Pancreas (tissue), 10 donors: Measurements from ENCODE around the gene DIP2C. TPM values are rescaled to one million over a fixed set of nuclear protein-coding genes. Genes with fewer than 3 reads are reported as not detected.
A peak's percentile ranks its signal among the peaks of the same experiment; 100 is the strongest.
"Not testable (repeated sequence)": the region's sequence is repeated elsewhere in the genome, so short reads cannot be mapped to it uniquely, and the experiment has no call there.

ENCODE experiments used
- ATAC-seq, 4 donors: fragments of 200-7000 bp; cut with Tn5 transposase; one replicate each; pipeline versions ENCODE4 v1.8.0 to v1.9.1; 2020; ENCODE audit warnings: mild to moderate bottlenecking in 4 of 4, moderate library complexity in 4 of 4
- DNase-seq, 6 donors: peaks; one replicate each; pipeline ENCODE4 v3.0.0-alpha.2; 2020
- FAIRE-seq: peaks from 2 replicates; lab custom pipeline; 2012; peaks lifted over from hg19 to GRCh38; lab: Jason Lieb, UNC
- H3K27ac ChIP-seq, 4 donors: fragments of 200-600 bp; sonication (generic); 1 replicate in 3 of 4; 2 replicates in 1 of 4; pipeline versions ENCODE4 v1.5.0 to v1.8.0; 2020
- H3K27me3 ChIP-seq, 4 donors: fragments of 200-600 bp; one replicate each; pipeline ENCODE4 v1.8.0; 2021
- H3K36me3 ChIP-seq, 3 donors: fragments of 200-600 bp; sonication (generic) in 1 of 3; one replicate each; pipeline versions ENCODE4 v1.5.0 to v1.8.0; 2020 to 2021
- H3K4me1 ChIP-seq, 3 donors: fragments of 200-600 bp; one replicate each; pipeline ENCODE4 v1.8.0; 2021
- H3K4me3 ChIP-seq, 4 donors: fragments of 200-600 bp; sonication (generic) in 2 of 4; one replicate each; pipeline versions ENCODE4 v1.5.0 to v1.8.0; 2020 to 2021
- H3K9me3 ChIP-seq, 4 donors: fragments of 200-600 bp; one replicate each; pipeline ENCODE4 v1.8.0; 2021
- WGBS, 2 donors: extraction: QIAGEN DNeasy Blood & Tissue Kit; methylation state at CpG; one replicate each; pipeline ENCODE4 v1.1.7; 2013; 5-methylcytosine and 5-hydroxymethylcytosine counted together
- intact Hi-C, 3 donors: fragments of 100-400 bp; cut with DNase I; formaldehyde crosslinking; loops; one replicate each; pipeline versions ENCODE4 v1.11.1 to v1.14.2; 2022
- polyA plus RNA-seq, 2 donors: library from polyadenylated mRNA; stranded (reverse); fragments of 200-250 nt; gene quantifications; one replicate each; pipeline ENCODE4 v1.2.3, GENCODE V29; 2013
- total RNA-seq, 6 donors: library from RNA; stranded (reverse); fragmentation: NEBNext Ultra II Directional in 4 of 6; extraction: Animal tissue kit (Norgen Biotek cat#: 25700) in 4 of 6; gene quantifications; one replicate each; pipeline versions ENCODE4 v1.2.1 to v1.2.4, GENCODE V29; 2021 to 2023
- TF ChIP-seq, protein P1 (sequence below), 4 donors: fragments of 200-600 bp; sonication (generic) in 3 of 4; IDR thresholded peaks; one replicate each; pipeline versions ENCODE4 v1.5.0 to v1.8.0; 2021; ENCODE audit warnings: antibody characterized with exemption in 4 of 4
- donor health status: healthy with polysubstance abuse.
- donor health status: DM: no; HTN: no; CAD: no; lungs with moderate emphysema.
- donor health status: DM: no; HTN: no; CAD: no.
- donor health status: control.
- donor health status: control.
- donor health status: Bipolar disorder and iron deficiency.
- donor health status: DM: yes; HTN: yes; CAD: no.
- donor health status: DM: no; HTN: no; CAD: no.
- donor health status: DM: no; HTN: no; CAD: no.
- donor health status: DM: yes; HTN: yes; CAD: no.

DIP2C gene
- total and polyA plus RNA-seq, 8 donors, result 4.3 to 11.8 (median 7.3) TPM

- Histone ChIP-seq H3K9me3 (no peaks in the 10 kb centered on the region), H3K27ac (no peak overlapping the region), H3K36me3 (no peaks in the 10 kb centered on the region), H3K4me3 (no peak overlapping the region), H3K4me1 (peaks cover 0 to 10% (median 3%) of the 10 kb centered on the region in 3 donors), H3K27me3 (no peaks in the 10 kb centered on the region)
- intact Hi-C loops, result no loop called here
- TF ChIP-seq, protein P1, sequence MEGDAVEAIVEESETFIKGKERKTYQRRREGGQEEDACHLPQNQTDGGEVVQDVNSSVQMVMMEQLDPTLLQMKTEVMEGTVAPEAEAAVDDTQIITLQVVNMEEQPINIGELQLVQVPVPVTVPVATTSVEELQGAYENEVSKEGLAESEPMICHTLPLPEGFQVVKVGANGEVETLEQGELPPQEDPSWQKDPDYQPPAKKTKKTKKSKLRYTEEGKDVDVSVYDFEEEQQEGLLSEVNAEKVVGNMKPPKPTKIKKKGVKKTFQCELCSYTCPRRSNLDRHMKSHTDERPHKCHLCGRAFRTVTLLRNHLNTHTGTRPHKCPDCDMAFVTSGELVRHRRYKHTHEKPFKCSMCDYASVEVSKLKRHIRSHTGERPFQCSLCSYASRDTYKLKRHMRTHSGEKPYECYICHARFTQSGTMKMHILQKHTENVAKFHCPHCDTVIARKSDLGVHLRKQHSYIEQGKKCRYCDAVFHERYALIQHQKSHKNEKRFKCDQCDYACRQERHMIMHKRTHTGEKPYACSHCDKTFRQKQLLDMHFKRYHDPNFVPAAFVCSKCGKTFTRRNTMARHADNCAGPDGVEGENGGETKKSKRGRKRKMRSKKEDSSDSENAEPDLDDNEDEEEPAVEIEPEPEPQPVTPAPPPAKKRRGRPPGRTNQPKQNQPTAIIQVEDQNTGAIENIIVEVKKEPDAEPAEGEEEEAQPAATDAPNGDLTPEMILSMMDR (IDR thresholded peaks at IDR 0.05), result no peak
- WGBS, 2 donors, result 87 to 96% methylated on average over 18 to 25 of the region's 25 CpGs
- FAIRE-seq, result no peak
- DNase-seq, result peak in 1 of 6 donors; percentile 36
- ATAC-seq, result no peak
Observed at GRCh38 chr10:635088-635861, 54.2 kb downstream of the DIP2C start.

DNA sequence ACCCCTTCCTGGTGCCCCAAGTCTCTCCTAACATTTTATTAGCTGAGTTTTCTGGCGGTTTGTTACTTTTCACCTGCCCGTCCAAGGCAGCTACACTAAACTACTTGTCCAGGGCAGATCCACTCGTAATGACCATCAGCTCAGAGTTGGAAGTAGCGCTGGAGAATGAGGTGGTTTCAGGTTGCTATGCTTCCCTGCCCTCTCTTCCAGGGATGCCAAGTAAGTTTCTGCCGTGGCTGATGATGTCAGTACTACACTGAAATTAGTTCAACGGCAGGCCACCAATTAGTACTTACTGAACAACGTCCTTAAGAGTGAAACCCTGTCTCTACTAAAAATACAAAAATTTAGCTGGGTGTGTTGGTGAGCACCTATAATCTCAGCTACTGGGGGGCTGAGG lies 55.2 kb downstream of the DIP2C start:
- DNase-seq, result no peak
- Histone ChIP-seq H3K9me3 (no peaks in the 10 kb centered on the region), H3K4me3 (no peak overlapping the region), H3K27me3 (no peaks in the 10 kb centered on the region), H3K36me3 (no peaks in the 10 kb centered on the region), H3K4me1 (peaks cover 0 to 10% (median 3%) of the 10 kb centered on the region in 3 donors), H3K27ac (peak overlapping the region in 3 of 4 donors; percentile 10 to 39 (median 28))
- peak in 2 of 4 donors; percentile 11 to 32 for ATAC-seq
- TF ChIP-seq, protein P1 (IDR thresholded peaks at IDR 0.05), result no peak
- intact Hi-C loops, result no loop called here
- 62 to 72% methylated on average over 7 of the region's 7 CpGs for WGBS, 2 donors
- FAIRE-seq, result no peak

- H3K9me3 ChIP-seq, result no peaks in the 10 kb centered on the region
- ATAC-seq (peak; percentile 12 to 58 (median 50)), DNase-seq (peak in 1 of 6 donors; percentile 66), FAIRE-seq (no peak)
- no peak overlapping the region for H3K4me3 ChIP-seq
- no peaks in the 10 kb centered on the region for H3K27me3 ChIP-seq
- H3K36me3 ChIP-seq, result no peaks in the 10 kb centered on the region
- peaks cover 0 to 10% (median 3%) of the 10 kb centered on the region in 3 donors for H3K4me1 ChIP-seq
- 62 to 66% methylated on average over 39 of the region's 39 CpGs for WGBS, 2 donors
- H3K27ac ChIP-seq, result peak overlapping the region in 3 of 4 donors; percentile 10 to 39 (median 28)
- TF ChIP-seq, protein P1 (IDR thresholded peaks at IDR 0.05), result no peak
- intact Hi-C loops, result no loop called here
Observed at GRCh38 chr10:633279-634245, 55.9 kb downstream of the DIP2C start.

DNA sequence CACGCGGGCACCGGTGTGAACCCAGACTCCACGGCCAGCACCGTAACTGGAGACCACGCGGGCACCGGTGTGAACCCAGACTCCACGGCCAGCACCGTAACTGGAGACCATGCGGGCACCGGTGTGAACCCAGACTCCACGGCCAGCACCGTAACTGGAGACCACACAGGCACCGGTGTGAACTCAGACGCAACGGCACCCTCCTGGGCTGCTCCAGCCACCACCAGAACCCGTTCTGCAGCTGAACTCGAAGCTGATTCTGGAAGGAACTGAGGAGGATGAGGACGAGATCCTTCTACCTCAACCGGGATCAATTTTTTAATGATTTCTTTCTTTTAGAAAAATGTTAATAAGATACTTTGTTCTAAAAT lies 56.7 kb downstream of the DIP2C start:
- H3K4me3 ChIP-seq, H3K4me1 ChIP-seq, H3K27ac ChIP-seq, ATAC-seq, FAIRE-seq, intact Hi-C loops, H3K9me3 ChIP-seq, H3K27me3 ChIP-seq, H3K36me3 ChIP-seq: not testable (repeated sequence)
- WGBS, 2 donors, result 95 to 98% methylated on average over 13 to 21 of the region's 21 CpGs
- peak in 1 of 6 donors; percentile 13 for DNase-seq

- FAIRE-seq, result not testable (repeated sequence)
- DNase-seq, result peak in 3 of 6 donors; percentile 3 to 8 (median 7)
- 96 to 97% methylated on average over 27 to 49 of the region's 51 CpGs for WGBS, 2 donors
Observed at GRCh38 chr10:632155-632806, 57.2 kb downstream of the DIP2C start.

More at GRCh38 chr10:632155-632806, 57.2 kb downstream of the DIP2C start:
- intact Hi-C loops, H3K27me3 ChIP-seq, ATAC-seq, H3K4me1 ChIP-seq, H3K4me3 ChIP-seq, H3K9me3 ChIP-seq, H3K36me3 ChIP-seq, H3K27ac ChIP-seq: not testable (repeated sequence)
